Measurements from ENCODE around the gene HMGXB3.

HMGXB3 gene

DNA sequence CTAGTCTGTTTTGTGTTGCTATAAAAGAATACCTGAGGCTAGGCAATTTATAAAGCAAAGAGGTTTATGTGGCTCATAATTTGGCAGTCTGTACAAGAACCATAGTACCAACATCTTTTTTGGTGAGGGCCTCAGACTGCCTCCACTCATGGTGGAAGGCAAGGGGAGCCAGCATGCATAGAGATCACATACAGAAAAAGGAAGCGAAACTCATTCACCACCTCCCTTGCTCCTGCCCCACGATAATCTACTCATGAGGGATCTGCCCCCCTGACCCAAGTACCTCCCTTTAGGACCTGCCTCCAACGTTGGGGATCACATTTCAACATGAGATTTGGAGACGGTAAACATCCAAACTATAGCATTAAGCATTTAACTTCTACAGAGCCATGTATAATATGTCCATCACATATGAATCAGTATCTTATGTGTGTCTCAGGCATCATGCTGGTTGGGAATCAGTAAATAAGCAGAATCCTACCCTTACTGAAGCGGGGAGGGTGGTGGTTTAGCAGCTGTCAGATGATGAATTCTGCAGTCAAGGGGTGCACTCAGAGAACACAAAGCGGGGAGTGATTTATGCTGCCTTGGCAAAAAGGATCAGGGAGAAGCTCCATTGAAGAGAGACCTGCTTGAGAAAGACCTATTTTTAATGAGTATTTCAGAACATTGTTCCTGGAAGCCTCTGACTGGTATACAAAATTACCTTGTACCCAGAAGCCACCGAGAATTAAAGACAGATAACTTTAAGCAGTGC is 34.8 kb downstream of the HMGXB3 start:
- peak; percentile 47 for DNase-seq (ENCODE audit: low spot score)
- TF ChIP-seq, protein P1, sequence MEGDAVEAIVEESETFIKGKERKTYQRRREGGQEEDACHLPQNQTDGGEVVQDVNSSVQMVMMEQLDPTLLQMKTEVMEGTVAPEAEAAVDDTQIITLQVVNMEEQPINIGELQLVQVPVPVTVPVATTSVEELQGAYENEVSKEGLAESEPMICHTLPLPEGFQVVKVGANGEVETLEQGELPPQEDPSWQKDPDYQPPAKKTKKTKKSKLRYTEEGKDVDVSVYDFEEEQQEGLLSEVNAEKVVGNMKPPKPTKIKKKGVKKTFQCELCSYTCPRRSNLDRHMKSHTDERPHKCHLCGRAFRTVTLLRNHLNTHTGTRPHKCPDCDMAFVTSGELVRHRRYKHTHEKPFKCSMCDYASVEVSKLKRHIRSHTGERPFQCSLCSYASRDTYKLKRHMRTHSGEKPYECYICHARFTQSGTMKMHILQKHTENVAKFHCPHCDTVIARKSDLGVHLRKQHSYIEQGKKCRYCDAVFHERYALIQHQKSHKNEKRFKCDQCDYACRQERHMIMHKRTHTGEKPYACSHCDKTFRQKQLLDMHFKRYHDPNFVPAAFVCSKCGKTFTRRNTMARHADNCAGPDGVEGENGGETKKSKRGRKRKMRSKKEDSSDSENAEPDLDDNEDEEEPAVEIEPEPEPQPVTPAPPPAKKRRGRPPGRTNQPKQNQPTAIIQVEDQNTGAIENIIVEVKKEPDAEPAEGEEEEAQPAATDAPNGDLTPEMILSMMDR (IDR thresholded peaks at IDR 0.05; ENCODE audit: extremely low read depth, missing control alignments) = no peak

DNA sequence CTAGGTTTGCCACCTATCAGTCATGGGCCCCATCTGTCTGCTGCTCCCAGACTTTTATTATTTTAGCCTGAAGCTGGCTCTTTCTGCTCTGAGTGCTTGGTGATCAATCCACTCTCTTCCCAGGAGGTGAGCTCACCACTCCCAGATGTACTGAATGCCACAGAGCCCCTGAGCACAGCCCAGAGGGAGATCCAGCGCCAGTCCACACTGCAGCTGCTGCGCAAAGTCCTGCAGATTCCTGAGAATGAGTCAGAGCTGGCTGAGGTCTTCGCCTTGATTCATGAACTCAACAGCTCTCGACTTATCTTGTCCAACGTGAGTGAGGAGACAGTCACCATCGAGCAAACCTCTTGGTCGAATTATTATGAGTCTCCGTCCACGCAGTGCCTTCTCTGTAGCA is 36.0 kb downstream of the HMGXB3 start:
- TF ChIP-seq, protein P1 (IDR thresholded peaks at IDR 0.05; ENCODE audit: extremely low read depth, missing control alignments) = no peak
- no peak for DNase-seq (ENCODE audit: low spot score)

DNA sequence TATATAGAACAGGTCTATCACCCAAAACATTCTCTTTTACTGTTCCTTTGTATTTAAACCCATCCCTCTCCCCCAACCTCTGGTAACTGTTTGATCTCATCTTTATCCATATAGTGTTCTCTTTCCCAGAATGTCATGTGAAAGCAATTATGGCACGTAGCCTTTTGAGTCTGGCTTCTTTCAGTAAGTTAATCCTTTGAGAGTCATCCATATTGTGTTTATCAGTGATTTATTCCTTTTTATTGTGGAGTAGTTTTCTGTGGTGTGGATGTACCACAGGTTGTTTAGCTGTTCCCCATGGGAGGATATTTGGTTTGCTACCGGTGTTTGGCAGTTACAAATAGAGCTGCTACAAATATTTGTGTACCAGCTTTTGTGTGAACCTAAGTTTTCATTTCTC is 38.0 kb downstream of the HMGXB3 start:
- DNase-seq (ENCODE audit: low spot score) = no peak
- TF ChIP-seq, protein P1 (IDR thresholded peaks at IDR 0.05; ENCODE audit: extremely low read depth, missing control alignments) = no peak

DNA sequence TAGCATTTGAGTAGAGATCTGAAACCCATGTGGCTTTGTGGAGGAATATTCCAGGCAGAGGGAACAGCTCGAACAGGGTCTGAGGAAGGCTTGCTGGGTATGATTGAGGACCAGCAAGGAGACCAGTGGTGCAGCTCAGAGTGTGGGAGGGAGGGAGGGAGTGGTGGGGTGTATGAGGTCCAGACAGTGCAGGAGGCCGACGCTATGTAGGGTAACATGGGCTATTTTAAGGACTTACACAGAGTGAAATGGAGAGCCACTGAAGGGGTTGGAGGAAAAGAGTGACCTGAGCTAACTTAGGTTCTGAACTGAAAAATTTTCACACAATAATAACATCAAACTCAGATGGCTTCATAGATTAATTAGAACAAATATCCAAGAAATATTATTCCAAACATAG is 41.9 kb downstream of the HMGXB3 start:
- no peak for DNase-seq (ENCODE audit: low spot score)
- TF ChIP-seq, protein P1 (IDR thresholded peaks at IDR 0.05; ENCODE audit: extremely low read depth, missing control alignments) = no peak

DNA sequence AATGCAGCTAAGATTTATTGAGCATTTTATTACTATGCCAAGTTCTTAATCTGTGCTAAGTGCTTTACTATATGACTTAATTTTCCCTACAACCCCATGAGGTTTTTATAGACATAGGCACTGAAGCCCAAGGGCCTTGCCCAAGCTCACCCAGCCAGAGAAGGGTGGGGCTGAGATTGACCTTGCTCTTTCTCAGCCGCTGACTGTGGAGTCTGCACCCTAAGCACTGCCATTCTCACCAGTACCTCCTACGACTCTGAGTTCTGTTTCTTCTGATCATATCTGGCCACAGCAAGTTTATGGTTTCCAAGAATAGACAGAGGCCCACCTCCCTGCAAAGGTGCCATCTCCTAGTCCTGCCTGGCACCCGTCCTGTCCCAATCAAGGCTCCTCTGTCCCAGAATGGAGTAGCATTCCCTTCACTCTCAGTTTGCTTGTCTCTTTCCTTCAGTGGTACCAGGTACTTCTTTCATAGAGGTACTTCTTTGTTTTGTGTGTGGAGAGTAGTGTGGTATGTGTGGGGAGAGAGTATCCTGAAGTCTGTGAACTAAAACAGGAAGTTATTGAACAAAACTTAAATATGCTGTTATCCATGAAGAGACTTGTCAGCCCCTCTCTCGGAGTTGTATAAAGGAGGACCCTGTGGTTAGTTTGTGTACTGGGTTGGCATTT is 43.3 kb downstream of the HMGXB3 start:
- TF ChIP-seq, protein P1 (IDR thresholded peaks at IDR 0.05; ENCODE audit: extremely low read depth, missing control alignments) = no peak
- DNase-seq (ENCODE audit: low spot score) = no peak

DNA sequence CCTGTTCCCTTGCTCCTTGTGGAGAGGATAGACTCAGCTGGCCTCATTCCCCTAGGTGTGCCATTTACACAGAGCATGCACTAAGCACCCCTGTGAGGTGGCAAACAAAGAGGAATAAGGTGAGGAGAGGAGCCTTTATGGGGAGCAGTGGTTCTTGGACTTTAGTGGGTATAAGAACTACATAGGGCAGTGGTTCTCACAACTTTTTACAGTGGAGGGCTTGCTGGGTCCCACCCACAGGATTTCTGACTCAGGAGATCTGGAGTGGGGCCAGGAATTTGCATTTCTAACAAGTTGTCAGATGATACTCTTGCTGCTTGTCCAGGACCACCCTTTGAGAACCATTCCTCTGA is 43.8 kb downstream of the HMGXB3 start:
- TF ChIP-seq, protein P1 (IDR thresholded peaks at IDR 0.05; ENCODE audit: extremely low read depth, missing control alignments) = no peak
- DNase-seq (ENCODE audit: low spot score) = no peak

DNA sequence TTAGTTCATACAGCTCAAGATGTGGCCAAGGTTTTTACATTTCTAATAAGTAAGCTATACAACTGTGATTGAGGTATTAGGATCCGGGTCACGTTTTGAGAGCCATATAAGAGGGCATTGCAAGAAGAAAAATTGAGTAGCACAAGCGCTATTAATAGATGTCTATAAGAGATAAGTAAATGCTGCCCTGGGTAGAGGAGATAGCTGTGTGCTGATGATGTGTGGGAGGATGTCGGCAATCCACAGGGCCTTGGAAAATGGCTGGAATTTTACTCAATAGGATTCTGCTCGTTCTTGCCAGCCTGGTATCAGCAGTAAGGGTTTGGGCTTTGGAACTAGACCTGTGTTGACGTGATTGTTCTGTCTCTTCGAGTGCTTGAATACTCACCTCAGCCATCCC is 44.2 kb downstream of the HMGXB3 start:
- no peak for DNase-seq (ENCODE audit: low spot score)
- TF ChIP-seq, protein P1 (IDR thresholded peaks at IDR 0.05; ENCODE audit: extremely low read depth, missing control alignments) = no peak

Measured in GM20000 (cell line).